ENCODE measurements around the gene PLTP. TPM values are rescaled to one million over a fixed set of nuclear protein-coding genes. Genes with fewer than 3 reads are reported as not detected.
A peak's percentile ranks its signal among the peaks of the same experiment; 100 is the strongest.

PLTP gene
- total and polyA plus RNA-seq, 2 of the 13 experiments (the other 11 are each of a cell fraction or from before 2014, with no cell fraction given), result 16.9 to 28.6 TPM

GRCh38 chr20:45920462-45921336 lies 8.7 kb upstream of the PLTP start (continued):
- TF ChIP-seq ZHX1 (CRISPR knock-in tag; IDR thresholded peaks at IDR 0.05; ENCODE audit: low read depth) (0 out of 2 replicates have a peak, but pooled peaks have one; percentile 15), SPEN (CRISPR knock-in tag; IDR thresholded peaks at IDR 0.05; ENCODE audit: low read depth) (peak; percentile 70; the same call in 1 of the 2 replicates), SP2 (CRISPR knock-in tag; IDR thresholded peaks at IDR 0.05) (0 out of 2 replicates have a peak, but pooled peaks have one; percentile 22), XRCC5 (optimal IDR thresholded peaks at IDR 0.05; ENCODE audit: low read length) (peak; percentile 12), ZNF740 (CRISPR knock-in tag; IDR thresholded peaks at IDR 0.05) (0 out of 2 replicates have a peak, but pooled peaks have one; percentile 29), ZBTB14 (CRISPR knock-in tag; IDR thresholded peaks at IDR 0.05) (0 out of 2 replicates have a peak, but pooled peaks have one; percentile 28), ZNF503 (CRISPR knock-in tag; IDR thresholded peaks at IDR 0.05) (0 out of 2 replicates have a peak, but pooled peaks have one; percentile 35)

All from HepG2 (cell line).